OCI-LY1 (cell line): Measurements from ENCODE around the gene IFNAR2.

Experiments used
- H2AFZ ChIP-seq: fragments of 200-600 bp; sonication (generic), shearing (Covaris generic); 2 replicates; pipeline ENCODE4 v1.6.0; 2014; ENCODE audit warnings: antibody characterized with exemption, mild to moderate bottlenecking, low read length
- H3F3A ChIP-seq: fragments of 200-600 bp; sonication (generic), shearing (Covaris generic); 2 replicates; pipeline ENCODE4 v1.6.0; 2014; ENCODE audit warnings: mild to moderate bottlenecking, antibody characterized with exemption, low read length, moderate library complexity; ENCODE audit not compliant: insufficient read depth
- H3K27ac ChIP-seq: fragments of 200-600 bp; sonication (generic); 2 replicates; pipeline ENCODE4 v1.5.1; 2014; ENCODE audit warnings: low read length, mixed run types, mild to moderate bottlenecking, low read depth; ENCODE audit not compliant: poor library complexity, severe bottlenecking
- H3K27me3 ChIP-seq: fragments of 200-600 bp; sonication (generic); 2 replicates; pipeline ENCODE4 v1.6.0; 2014; ENCODE audit warnings: antibody characterized with exemption, mild to moderate bottlenecking, low read length, moderate library complexity; ENCODE audit not compliant: insufficient read depth
- H3K36me3 ChIP-seq: fragments of 200-600 bp; sonication (generic); 2 replicates; pipeline ENCODE4 v1.6.1; 2014; ENCODE audit warnings: mild to moderate bottlenecking, antibody characterized with exemption, low read length, moderate library complexity, mixed read lengths; ENCODE audit not compliant: insufficient read depth
- H3K4me1 ChIP-seq: fragments of 200-600 bp; sonication (generic); 2 replicates; pipeline ENCODE4 v1.5.1; 2014; ENCODE audit warnings: mild to moderate bottlenecking, low read length, moderate library complexity; ENCODE audit not compliant: insufficient read depth, severe bottlenecking
- H3K4me2 ChIP-seq: fragments of 200-600 bp; sonication (generic), shearing (Covaris generic); 2 replicates; pipeline ENCODE4 v1.6.1; 2014; ENCODE audit warnings: low read length
- H3K4me3 ChIP-seq: fragments of 200-600 bp; sonication (generic); 2 replicates; pipeline ENCODE4 v1.5.1; 2014; ENCODE audit warnings: low read length, low read depth, mild to moderate bottlenecking, mixed read lengths; ENCODE audit not compliant: poor library complexity, severe bottlenecking
- H3K79me2 ChIP-seq: fragments of 200-600 bp; shearing (Covaris generic); 2 replicates; pipeline ENCODE4 v1.6.1; 2016; ENCODE audit warnings: mixed run types, low read length, mixed read lengths; ENCODE audit not compliant: insufficient read depth
- H3K9ac ChIP-seq: fragments of 200-600 bp; sonication (generic), shearing (Covaris generic); 2 replicates; pipeline ENCODE4 v1.6.1; 2014; ENCODE audit warnings: mild to moderate bottlenecking, low read length, mixed read lengths
- H3K9me2 ChIP-seq: fragments of 200-600 bp; sonication (generic), shearing (Covaris generic); 2 replicates; pipeline ENCODE4 v1.6.1; 2014; ENCODE audit warnings: low read depth, mild to moderate bottlenecking, low read length, mixed read lengths
- H3K9me3 ChIP-seq: fragments of 200-600 bp; shearing (Covaris generic); 2 replicates; pipeline ENCODE4 v1.6.1; 2014; ENCODE audit warnings: low read length, mixed read lengths
- H4K20me1 ChIP-seq: fragments of 200-600 bp; sonication (generic), shearing (Covaris generic); 2 replicates; pipeline ENCODE4 v1.6.0; 2016; ENCODE audit warnings: mild to moderate bottlenecking, low read length; ENCODE audit not compliant: insufficient read depth
- EZH2 ChIP-seq: fragments of 200-600 bp; sonication (generic), shearing (Covaris generic); IDR thresholded peaks from 2 replicates; pipeline ENCODE4 v1.8.0; 2017; ENCODE audit warnings: borderline replicate concordance, mixed run types, mild to moderate bottlenecking, antibody characterized with exemption, low read length, moderate library complexity, mixed read lengths
- TF ChIP-seq, protein P1 (sequence below): fragments of 200-600 bp; sonication (generic), shearing (Covaris generic); IDR thresholded peaks from 2 replicates; pipeline ENCODE4 v1.5.1; 2017; ENCODE audit warnings: mild to moderate bottlenecking, antibody characterized with exemption, low read length, moderate library complexity, mixed read lengths

The IFNAR2 gene

DNA sequence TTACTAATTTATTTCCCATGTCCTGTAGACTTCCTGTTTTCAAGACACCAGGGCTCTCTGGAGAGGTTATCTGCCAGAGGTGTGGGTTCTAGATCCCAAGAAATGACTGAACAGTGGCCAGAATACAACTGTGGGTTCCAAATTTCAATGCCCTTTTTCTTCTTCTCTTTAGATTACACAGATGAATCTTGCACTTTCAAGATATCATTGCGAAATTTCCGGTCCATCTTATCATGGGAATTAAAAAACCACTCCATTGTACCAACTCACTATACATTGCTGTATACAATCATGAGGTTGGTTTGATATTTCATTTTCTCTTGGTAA, 15.0 kb downstream of the IFNAR2 start:
- peaks cover 92% of the 10 kb centered on the region for H3K36me3 ChIP-seq
- peaks cover 16% of the 10 kb centered on the region for H3K79me2 ChIP-seq
- H3K4me3 ChIP-seq: no peak overlapping the region
- H2AFZ ChIP-seq: no peak overlapping the region
- H3K9me3 ChIP-seq: no peaks in the 10 kb centered on the region
- H3K9me2 ChIP-seq: no peaks in the 10 kb centered on the region
- H3K9ac ChIP-seq: no peak overlapping the region
- H3K4me1 ChIP-seq: peaks cover 6% of the 10 kb centered on the region
- H3K27ac ChIP-seq: no peak overlapping the region
- H4K20me1 ChIP-seq: no peaks in the 10 kb centered on the region
- no peak overlapping the region for H3K4me2 ChIP-seq
- H3K27me3 ChIP-seq: no peaks in the 10 kb centered on the region
- TF ChIP-seq EZH2: no peak
- TF ChIP-seq, protein P1, sequence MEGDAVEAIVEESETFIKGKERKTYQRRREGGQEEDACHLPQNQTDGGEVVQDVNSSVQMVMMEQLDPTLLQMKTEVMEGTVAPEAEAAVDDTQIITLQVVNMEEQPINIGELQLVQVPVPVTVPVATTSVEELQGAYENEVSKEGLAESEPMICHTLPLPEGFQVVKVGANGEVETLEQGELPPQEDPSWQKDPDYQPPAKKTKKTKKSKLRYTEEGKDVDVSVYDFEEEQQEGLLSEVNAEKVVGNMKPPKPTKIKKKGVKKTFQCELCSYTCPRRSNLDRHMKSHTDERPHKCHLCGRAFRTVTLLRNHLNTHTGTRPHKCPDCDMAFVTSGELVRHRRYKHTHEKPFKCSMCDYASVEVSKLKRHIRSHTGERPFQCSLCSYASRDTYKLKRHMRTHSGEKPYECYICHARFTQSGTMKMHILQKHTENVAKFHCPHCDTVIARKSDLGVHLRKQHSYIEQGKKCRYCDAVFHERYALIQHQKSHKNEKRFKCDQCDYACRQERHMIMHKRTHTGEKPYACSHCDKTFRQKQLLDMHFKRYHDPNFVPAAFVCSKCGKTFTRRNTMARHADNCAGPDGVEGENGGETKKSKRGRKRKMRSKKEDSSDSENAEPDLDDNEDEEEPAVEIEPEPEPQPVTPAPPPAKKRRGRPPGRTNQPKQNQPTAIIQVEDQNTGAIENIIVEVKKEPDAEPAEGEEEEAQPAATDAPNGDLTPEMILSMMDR: no peak
- no peaks in the 10 kb centered on the region for H3F3A ChIP-seq

DNA sequence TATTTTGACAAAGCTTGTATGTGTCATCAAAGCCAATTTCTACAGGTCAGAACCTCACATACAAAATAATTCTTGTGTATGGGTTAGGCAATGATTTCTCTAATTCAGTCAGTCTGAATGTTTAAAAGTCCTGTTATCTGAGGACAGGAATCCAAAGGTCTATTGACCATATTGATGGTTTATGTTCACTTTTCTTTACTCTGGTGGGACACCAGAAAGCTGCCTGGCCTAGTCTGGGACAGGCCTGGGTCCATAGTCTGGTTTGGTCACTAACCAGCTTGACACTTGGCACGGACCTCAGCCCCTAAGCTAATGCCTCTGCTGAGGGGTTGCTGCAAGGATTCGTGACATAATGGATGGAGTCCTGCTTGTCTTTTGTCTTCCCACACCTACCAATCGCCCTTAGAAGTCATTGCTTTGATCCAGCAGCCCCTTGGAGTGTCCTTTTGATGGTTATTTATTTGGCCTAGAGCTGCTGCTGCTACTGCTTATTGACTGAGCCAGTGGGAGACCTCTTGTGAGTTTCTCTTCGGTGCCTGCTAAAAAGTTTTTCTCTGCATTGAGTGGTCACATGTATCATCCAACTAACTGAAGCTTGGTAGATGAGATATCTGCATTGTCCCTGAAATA, 15.7 kb downstream of the IFNAR2 start:
- no peaks in the 10 kb centered on the region for H3K4me1 ChIP-seq
- TF ChIP-seq, protein P1: no peak
- TF ChIP-seq EZH2: no peak
- no peak overlapping the region for H3K4me2 ChIP-seq
- H3K27me3 ChIP-seq: no peaks in the 10 kb centered on the region
- H4K20me1 ChIP-seq: no peaks in the 10 kb centered on the region
- H3K9ac ChIP-seq: no peak overlapping the region
- H3K9me2 ChIP-seq: no peaks in the 10 kb centered on the region
- H2AFZ ChIP-seq: no peak overlapping the region
- peaks cover 93% of the 10 kb centered on the region for H3K36me3 ChIP-seq
- peaks cover 10% of the 10 kb centered on the region for H3K79me2 ChIP-seq
- H3K27ac ChIP-seq: no peak overlapping the region
- H3F3A ChIP-seq: no peaks in the 10 kb centered on the region
- H3K4me3 ChIP-seq: no peak overlapping the region
- H3K9me3 ChIP-seq: no peaks in the 10 kb centered on the region

- Histone ChIP-seq H3K27me3 (no peaks in the 10 kb centered on the region), H3K9me3 (no peaks in the 10 kb centered on the region), H3K79me2 (no peaks in the 10 kb centered on the region; the same call in 1 of the 2 replicates), H4K20me1 (no peaks in the 10 kb centered on the region), H3K9me2 (no peaks in the 10 kb centered on the region), H3F3A (no peaks in the 10 kb centered on the region), H2AFZ (no peak overlapping the region), H3K4me1 (no peaks in the 10 kb centered on the region), H3K36me3 (peaks cover 95% of the 10 kb centered on the region), H3K4me3 (no peak overlapping the region), H3K4me2 (no peak overlapping the region), H3K9ac (no peak overlapping the region), H3K27ac (no peak overlapping the region)
- TF ChIP-seq EZH2: no peak
- TF ChIP-seq, protein P1: no peak
These were observed 16.8 kb downstream of the IFNAR2 start for GRCh38 chr21:33246506-33246905.
